ENCODE measurements around the gene CATSPERZ. TPM values are rescaled to one million over a fixed set of nuclear protein-coding genes. Genes with fewer than 3 reads are reported as not detected.

CATSPERZ gene
- total RNA-seq, 4 donors from 2014 or later = not detected

- peak overlapping the region; percentile 72 for H3K4me3 ChIP-seq (ENCODE audit: low read depth, poor library complexity, severe bottlenecking)
- TF ChIP-seq, protein P1, sequence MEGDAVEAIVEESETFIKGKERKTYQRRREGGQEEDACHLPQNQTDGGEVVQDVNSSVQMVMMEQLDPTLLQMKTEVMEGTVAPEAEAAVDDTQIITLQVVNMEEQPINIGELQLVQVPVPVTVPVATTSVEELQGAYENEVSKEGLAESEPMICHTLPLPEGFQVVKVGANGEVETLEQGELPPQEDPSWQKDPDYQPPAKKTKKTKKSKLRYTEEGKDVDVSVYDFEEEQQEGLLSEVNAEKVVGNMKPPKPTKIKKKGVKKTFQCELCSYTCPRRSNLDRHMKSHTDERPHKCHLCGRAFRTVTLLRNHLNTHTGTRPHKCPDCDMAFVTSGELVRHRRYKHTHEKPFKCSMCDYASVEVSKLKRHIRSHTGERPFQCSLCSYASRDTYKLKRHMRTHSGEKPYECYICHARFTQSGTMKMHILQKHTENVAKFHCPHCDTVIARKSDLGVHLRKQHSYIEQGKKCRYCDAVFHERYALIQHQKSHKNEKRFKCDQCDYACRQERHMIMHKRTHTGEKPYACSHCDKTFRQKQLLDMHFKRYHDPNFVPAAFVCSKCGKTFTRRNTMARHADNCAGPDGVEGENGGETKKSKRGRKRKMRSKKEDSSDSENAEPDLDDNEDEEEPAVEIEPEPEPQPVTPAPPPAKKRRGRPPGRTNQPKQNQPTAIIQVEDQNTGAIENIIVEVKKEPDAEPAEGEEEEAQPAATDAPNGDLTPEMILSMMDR (IDR thresholded peaks at IDR 0.05) = no peak
- no peak for TF ChIP-seq POLR2A (IDR thresholded peaks at IDR 0.05)
- WGBS, 2 donors = 5 to 6% methylated on average over 30 to 32 of the region's 32 CpGs
- DNase-seq (ENCODE audit: low spot score in 2 of 2) = peak in 1 of 2 donors; percentile 89
- intact Hi-C loops (cut with DNase I; ENCODE audit: low total_unique reads) = no loop called here
Measured at GRCh38 chr11:64316672-64317324, 16.6 kb downstream of the CATSPERZ start.

- TF ChIP-seq, protein P1 (IDR thresholded peaks at IDR 0.05) = no peak
- TF ChIP-seq POLR2A (IDR thresholded peaks at IDR 0.05) = peak in 1 of 2 donors; percentile 72
- WGBS, 2 donors = 0 to 1% methylated on average over 28 to 35 of the region's 43 CpGs
- intact Hi-C loops (cut with DNase I; ENCODE audit: low total_unique reads) = no loop called here
- H3K4me3 ChIP-seq (ENCODE audit: low read depth, poor library complexity, severe bottlenecking) = peak within 1 kb of the TSS; percentile 72
- peak; percentile 99 for DNase-seq (ENCODE audit: low spot score in 2 of 2)
Measured at GRCh38 chr11:64317325-64317960, 17.3 kb downstream of the CATSPERZ start, which contains the start of gene TRMT112. TSS of gene TRMT112 (minus strand) at chr11:64317559. CDS start at chr11:64317526, 33 bp downstream.

DNA sequence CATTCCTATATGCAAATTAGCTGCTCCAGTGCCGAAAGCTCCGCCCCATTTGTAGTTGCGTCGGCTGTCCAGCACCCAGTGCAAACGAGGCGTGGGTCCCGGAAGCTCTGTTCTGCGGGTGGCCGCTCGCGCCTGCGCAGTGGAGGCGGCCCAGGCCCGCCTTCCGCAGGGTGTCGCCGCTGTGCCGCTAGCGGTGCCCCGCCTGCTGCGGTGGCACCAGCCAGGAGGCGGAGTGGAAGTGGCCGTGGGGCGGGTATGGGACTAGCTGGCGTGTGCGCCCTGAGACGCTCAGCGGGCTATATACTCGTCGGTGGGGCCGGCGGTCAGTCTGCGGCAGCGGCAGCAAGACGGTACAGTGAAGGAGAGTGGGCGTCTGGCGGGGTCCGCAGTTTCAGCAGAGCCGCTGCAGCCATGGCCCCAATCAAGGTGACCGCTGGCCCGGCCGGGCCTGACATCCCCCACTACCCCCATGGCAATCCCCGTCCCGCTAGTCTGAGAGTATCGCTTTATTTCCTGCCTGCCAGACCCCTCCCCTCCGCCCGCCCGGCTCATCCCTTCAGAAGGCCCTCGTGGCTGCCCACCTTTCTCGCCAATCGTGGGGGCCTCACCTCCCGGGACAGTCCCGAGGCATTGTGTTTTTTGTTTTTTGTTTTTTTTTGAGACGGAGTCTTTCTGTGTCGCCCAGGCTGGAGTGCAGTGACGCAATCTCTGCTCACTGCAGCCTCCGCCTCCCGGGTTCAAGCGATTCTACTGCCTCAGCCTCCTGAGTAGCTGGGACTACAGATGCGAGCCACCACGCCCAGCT, 18.0 kb downstream of the CATSPERZ start, which contains the start of gene PRDX5:
Gene PRDX5, plus strand, starts transcription at position 161 of the 805 bp plus-strand sequence. Its CDS starts 95 bp downstream, at position 256.
- peak; percentile 96 to 99 for DNase-seq (ENCODE audit: low spot score in 2 of 2)
- TF ChIP-seq POLR2A (IDR thresholded peaks at IDR 0.05) = peak in 1 of 2 donors; percentile 48
- TF ChIP-seq, protein P1 (IDR thresholded peaks at IDR 0.05) = no peak
- intact Hi-C loops (cut with DNase I; ENCODE audit: low total_unique reads) = no loop called here
- 0 to 1% methylated on average over 26 to 61 of the region's 61 CpGs for WGBS, 2 donors
- H3K4me3 ChIP-seq (ENCODE audit: low read depth, poor library complexity, severe bottlenecking) = peak within 1 kb of the TSS; percentile 72

GRCh38 chr11:64318766-64319761, 18.9 kb downstream of the CATSPERZ start:
- intact Hi-C loops (cut with DNase I; ENCODE audit: low total_unique reads) = no loop called here
- WGBS, 2 donors = 19 to 22% methylated on average over 14 to 19 of the region's 19 CpGs
- H3K4me3 ChIP-seq (ENCODE audit: low read depth, poor library complexity, severe bottlenecking) = peak overlapping the region; percentile 72
- DNase-seq (ENCODE audit: low spot score in 2 of 2) = no peak
- TF ChIP-seq, protein P1 (IDR thresholded peaks at IDR 0.05) = no peak
- no peak for TF ChIP-seq POLR2A (IDR thresholded peaks at IDR 0.05)

GRCh38 chr11:64320556-64320955, 20.4 kb downstream of the CATSPERZ start:
- H3K4me3 ChIP-seq (ENCODE audit: low read depth, poor library complexity, severe bottlenecking) = no peak overlapping the region
- no peak for TF ChIP-seq POLR2A (IDR thresholded peaks at IDR 0.05)
- TF ChIP-seq, protein P1 (IDR thresholded peaks at IDR 0.05) = no peak
- 93 to 94% methylated on average over 7 of the region's 7 CpGs for WGBS, 2 donors
- intact Hi-C loops (cut with DNase I; ENCODE audit: low total_unique reads) = no loop called here
- no peak for DNase-seq (ENCODE audit: low spot score in 2 of 2)

Measured in lower leg skin (tissue), 4 donors.